SKM-1 treated with dmso at 0.1 percent for 144 hours (cell line): ENCODE data around the gene PIK3CD.

Experiments
- DNase-seq: peaks from one replicate; lab custom pipeline; 2025; ENCODE audit not compliant: unreplicated experiment; lab: John Stamatoyannopoulos, UW

The PIK3CD gene

GRCh38 chr1:9716404-9717192 is 65.1 kb downstream of the PIK3CD start:
- DNase-seq: no peak

- DNase-seq: peak; percentile 19
Measured at GRCh38 chr1:9717193-9718005, 65.9 kb downstream of the PIK3CD start.

DNA sequence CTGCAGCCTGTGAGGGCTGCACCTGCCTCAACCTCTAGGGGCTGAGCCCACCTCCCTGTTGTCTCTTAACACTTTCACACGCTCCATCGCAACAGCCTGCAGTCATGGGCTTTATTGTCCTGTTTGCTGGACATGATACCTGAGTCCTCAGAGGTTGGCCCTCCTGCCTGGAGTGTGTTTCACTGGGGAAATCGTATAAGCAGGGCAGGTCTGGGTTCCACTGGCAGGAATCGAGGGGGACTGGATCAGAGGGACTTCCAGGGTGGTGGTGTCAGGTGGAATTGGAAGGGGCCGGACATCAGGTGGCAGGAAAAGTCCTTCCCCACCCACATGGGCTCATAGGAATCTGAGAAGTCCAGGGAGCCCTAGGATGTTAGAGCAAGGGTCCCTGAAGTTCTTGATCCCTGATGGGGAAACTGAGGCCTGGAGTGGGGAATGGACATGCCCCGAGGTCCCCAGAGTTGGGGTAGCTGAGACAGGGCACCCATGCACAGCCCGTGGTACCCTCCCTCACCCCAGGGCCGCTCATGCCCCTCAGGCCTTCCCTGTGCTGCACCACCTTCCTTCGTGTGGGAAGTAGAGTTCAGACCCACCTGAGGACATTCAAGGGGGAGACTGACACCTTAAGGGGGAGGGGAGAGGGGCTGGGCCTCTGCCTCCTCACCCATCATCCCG is 66.6 kb downstream of the PIK3CD start:
- DNase-seq: no peak

GRCh38 chr1:9719978-9720722 is 68.6 kb downstream of the PIK3CD start:
- no peak for DNase-seq

- DNase-seq: no peak
Measured at GRCh38 chr1:9720785-9721605, 69.5 kb downstream of the PIK3CD start.

DNA sequence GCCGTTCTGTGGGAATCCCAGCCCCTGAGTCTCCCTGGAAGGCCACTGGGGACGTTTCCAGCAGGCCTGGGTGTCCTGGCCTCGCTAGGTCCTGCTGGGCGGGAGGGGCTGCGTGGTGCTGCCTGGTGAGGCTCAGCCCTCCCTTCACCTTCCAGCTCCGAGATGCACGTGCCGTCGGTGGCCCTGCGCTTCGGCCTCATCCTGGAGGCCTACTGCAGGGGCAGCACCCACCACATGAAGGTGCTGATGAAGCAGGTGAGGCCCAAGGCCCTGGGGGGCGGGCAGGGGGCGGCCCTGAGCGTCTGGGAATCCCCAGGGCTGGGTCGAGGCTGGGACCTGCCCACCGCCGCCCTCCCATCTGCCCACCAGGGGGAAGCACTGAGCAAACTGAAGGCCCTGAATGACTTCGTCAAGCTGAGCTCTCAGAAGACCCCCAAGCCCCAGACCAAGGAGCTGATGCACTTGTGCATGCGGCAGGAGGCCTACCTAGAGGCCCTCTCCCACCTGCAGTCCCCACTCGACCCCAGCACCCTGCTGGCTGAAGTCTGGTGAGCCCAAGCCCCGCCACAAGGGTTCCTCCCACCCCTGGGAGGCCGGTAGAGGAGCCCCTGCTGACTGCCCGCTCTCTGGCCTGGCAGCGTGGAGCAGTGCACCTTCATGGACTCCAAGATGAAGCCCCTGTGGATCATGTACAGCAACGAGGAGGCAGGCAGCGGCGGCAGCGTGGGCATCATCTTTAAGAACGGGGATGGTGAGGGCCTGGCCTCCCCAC is 70.3 kb downstream of the PIK3CD start:
- peak; percentile 10 for DNase-seq

- DNase-seq: no peak
Measured at GRCh38 chr1:9722378-9722749, 70.8 kb downstream of the PIK3CD start.

- no peak for DNase-seq
Measured at GRCh38 chr1:9723068-9723805, 71.7 kb downstream of the PIK3CD start.

DNA sequence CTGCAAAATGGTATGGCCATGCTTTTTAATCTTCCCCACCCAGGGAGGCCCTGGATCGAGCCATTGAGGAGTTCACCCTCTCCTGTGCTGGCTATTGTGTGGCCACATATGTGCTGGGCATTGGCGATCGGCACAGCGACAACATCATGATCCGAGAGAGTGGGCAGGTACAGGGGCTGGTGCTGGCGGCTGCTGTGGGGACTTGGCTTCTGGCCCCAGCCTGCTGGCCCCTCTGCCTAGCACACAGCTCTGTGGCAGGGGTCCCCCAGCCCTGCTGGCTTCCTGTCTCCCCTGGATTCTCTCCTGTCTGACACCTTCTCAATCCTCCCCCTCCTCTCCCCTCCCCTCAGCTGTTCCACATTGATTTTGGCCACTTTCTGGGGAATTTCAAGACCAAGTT is 72.4 kb downstream of the PIK3CD start:
- no peak for DNase-seq

GRCh38 chr1:9724706-9725476 is 73.4 kb downstream of the PIK3CD start:
- peak; percentile 48 for DNase-seq

DNA sequence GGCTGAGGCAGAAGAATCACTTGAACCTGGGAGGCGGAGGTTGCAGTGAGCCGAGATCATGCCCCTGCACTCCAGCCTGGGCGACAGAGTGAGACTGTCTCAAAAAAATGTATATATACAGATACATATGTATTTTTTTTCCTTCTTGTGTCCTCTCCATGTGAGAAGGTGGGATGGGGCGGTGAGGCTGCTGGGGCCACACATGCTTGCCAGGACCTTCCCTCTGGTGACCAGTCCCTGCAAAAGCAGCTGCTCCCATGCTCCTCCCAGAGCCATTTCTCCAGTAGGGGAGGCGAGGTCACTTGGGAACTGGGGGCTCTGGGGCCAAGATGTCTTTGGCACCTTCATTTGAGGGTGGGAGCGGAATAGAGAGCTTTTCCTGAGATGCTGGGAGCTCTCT is 74.9 kb downstream of the PIK3CD start:
- DNase-seq: no peak

- no peak for DNase-seq
Measured at GRCh38 chr1:9726905-9727595, 75.5 kb downstream of the PIK3CD start.

DNA sequence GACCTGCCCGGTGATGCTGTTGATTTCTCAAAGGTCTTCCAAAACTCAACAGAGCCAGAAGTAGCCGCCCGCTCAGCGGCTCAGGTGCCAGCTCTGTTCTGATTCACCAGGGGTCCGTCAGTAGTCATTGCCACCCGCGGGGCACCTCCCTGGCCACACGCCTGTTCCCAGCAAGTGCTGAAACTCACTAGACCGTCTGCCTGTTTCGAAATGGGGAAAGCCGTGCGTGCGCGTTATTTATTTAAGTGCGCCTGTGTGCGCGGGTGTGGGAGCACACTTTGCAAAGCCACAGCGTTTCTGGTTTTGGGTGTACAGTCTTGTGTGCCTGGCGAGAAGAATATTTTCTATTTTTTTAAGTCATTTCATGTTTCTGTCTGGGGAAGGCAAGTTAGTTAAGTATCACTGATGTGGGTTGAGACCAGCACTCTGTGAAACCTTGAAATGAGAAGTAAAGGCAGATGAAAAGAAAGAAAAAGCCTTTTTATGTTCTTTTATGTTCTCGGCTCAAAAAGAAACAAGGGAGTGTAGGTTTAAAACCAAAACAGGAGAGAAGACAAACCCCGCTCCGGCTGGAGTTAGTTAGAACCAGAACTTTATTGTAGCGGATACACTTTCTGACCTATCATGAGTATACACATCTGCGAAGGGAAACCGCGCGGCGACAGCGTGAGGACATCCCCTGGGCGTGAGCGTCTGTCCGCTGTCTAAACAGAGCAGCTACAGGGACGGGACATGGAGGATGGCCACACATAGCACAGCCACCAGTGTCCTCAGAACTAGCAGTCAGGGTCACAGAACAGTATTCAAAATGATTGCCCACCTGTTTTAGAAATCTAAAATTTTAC is 77.1 kb downstream of the PIK3CD start:
- no peak for DNase-seq

- no peak for DNase-seq
Measured at GRCh38 chr1:9729523-9729922, 78.0 kb downstream of the PIK3CD start.

GRCh38 chr1:9730096-9730901 is 78.8 kb downstream of the PIK3CD start:
- no peak for DNase-seq

DNA sequence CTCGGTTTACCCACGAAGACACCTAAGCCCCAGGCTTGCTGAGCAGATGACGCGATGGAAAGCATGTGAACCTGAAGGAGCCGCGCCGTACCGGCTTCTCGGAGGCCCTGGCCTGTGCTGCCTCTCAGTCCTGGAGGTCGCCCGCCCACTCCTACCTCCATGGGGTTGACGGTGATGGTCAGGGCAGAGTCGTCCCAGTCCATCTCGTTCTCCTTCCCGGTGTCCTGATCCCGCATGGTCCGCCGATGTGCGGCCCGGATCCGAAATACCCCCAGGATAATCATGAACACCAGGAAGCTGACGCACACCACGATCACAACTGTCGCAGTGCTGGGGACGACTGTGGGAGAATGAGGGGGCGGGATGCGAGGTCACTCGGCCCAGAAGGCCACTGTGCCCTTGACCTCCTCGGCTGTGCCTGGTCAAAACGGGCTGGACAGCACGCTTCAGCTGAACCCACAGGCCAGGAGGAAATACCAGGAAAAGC is 79.6 kb downstream of the PIK3CD start:
- no peak for DNase-seq
